Measurements from ENCODE around the gene GRB2.

- TF ChIP-seq CTCF (IDR thresholded peaks at IDR 0.05 in 8 of 11, conservative IDR thresholded peaks at IDR 0.05 in 3 of 11): no peak
- TF ChIP-seq POLR2A (IDR thresholded peaks at IDR 0.05): no peak
- TF ChIP-seq POLR2AphosphoS5 (IDR thresholded peaks at IDR 0.05): no peak
Observed at GRCh38 chr17:75390982-75391381, 14.5 kb downstream of the GRB2 start.

All from spleen (tissue), 7 donors.